K562 (cell line): ENCODE results near the gene GPX7. TPM values are rescaled to one million over a fixed set of nuclear protein-coding genes. Genes with fewer than 3 reads are reported as not detected.

Experiments used
- ATAC-seq: fragments of 200-7000 bp; cut with Tn5 transposase; 3 replicates; pipeline ENCODE4 v1.9.1; 2020; ENCODE audit warnings: moderate library complexity
- BruUV-seq: library from RNA; stranded (reverse); fragments of 400-500 nt; replicated peaks from 2 replicates; lab custom pipeline; 2021; lab: Mats Ljungman, UMichigan
- CTCF ChIA-PET: fragments of 300-600 bp; formaldehyde crosslinking; extraction: SDS; loops from one replicate; lab custom pipeline; 2021; ENCODE audit warnings: low intra/inter-chr PET ratio; lab: Yijun Ruan, JAX
- POLR2A ChIA-PET: fragments of 300-600, 350-650 bp; sonication (Branson Sonifier 250); formaldehyde crosslinking; extraction: SDS; loops from one replicate; lab custom pipeline; 2021; ENCODE audit warnings: antibody characterized with exemption, inconsistent platforms; lab: Yijun Ruan, JAX
- DNase-seq, 4 experiments: peaks; one replicate each; pipeline versions ENCODE4 v3.0.0 to v3.0.0-alpha.2; 2011 to 2018; ENCODE audit warnings: low spot score in 3 of 4, mixed read lengths in 3 of 4; ENCODE audit errors: extremely low read depth in 1 of 4
- FAIRE-seq: peaks from 2 replicates; lab custom pipeline; 2011; peaks lifted over from hg19 to GRCh38; lab: Jason Lieb, UNC
- H2AFZ ChIP-seq: 2 replicates; pipeline ENCODE4 v1.6.0; 2011; ENCODE audit warnings: low read depth, low read length, control low read depth, inconsistent platforms
- H3K27ac ChIP-seq: fragments of 200-600 bp; 3 replicates; pipeline ENCODE4 v1.8.0; 2011; ENCODE audit warnings: low read depth, mild to moderate bottlenecking, control low read depth, inconsistent platforms, low read length, moderate library complexity, mixed read lengths; ENCODE audit errors: extremely low read depth
- H3K27me3 ChIP-seq, 2 experiments: fragments of 300-600 bp in 1 of 2; 2 replicates in 1 of 2; 3 replicates in 1 of 2; pipeline versions ENCODE4 v1.6.0 to v1.8.0; 2011; ENCODE audit warnings: inconsistent platforms in 2 of 2, low read length in 2 of 2, mild to moderate bottlenecking in 1 of 2, mixed read lengths in 1 of 2, moderate library complexity in 1 of 2; ENCODE audit not compliant: control insufficient read depth in 2 of 2, insufficient read depth in 2 of 2
- H3K36me3 ChIP-seq: fragments of 300-600 bp; 3 replicates; pipeline ENCODE4 v1.8.0; 2011; ENCODE audit warnings: mild to moderate bottlenecking, low read length, inconsistent platforms; ENCODE audit not compliant: control insufficient read depth, insufficient read depth
- H3K4me1 ChIP-seq, 2 experiments: fragments of 200-600 bp in 1 of 2; replicated peaks in 1 of 2; 2 replicates in 1 of 2; 3 replicates in 1 of 2; pipeline versions ENCODE4 v1.5.1 to v1.8.0; 2011; ENCODE audit warnings: inconsistent platforms in 2 of 2, low read length in 2 of 2, mild to moderate bottlenecking in 1 of 2, mixed read lengths in 1 of 2, moderate library complexity in 1 of 2; ENCODE audit not compliant: control insufficient read depth in 2 of 2, insufficient read depth in 2 of 2
- H3K4me2 ChIP-seq: 2 replicates; pipeline ENCODE4 v1.6.1; 2011; ENCODE audit warnings: low read length, control low read depth, inconsistent platforms, mixed read lengths; ENCODE audit not compliant: insufficient read depth
- H3K4me3 ChIP-seq: fragments of 200-600 bp; sonication (generic), shearing (Covaris generic); 2 replicates; pipeline ENCODE4 v1.5.1; 2016; ENCODE audit warnings: control low read depth, inconsistent platforms
- H3K79me2 ChIP-seq: fragments of 200-600 bp; 3 replicates; pipeline ENCODE4 v1.8.0; 2011; ENCODE audit warnings: low read length, inconsistent platforms; ENCODE audit not compliant: control insufficient read depth, insufficient read depth
- H3K9ac ChIP-seq, 2 experiments: 2 replicates each; pipeline versions ENCODE4 v1.6.0 to v1.6.1; 2011; ENCODE audit warnings: low read depth in 2 of 2, low read length in 2 of 2, control low read depth in 1 of 2, inconsistent platforms in 1 of 2, mild to moderate bottlenecking in 1 of 2, mixed read lengths in 1 of 2; ENCODE audit not compliant: insufficient read depth in 1 of 2
- H3K9me1 ChIP-seq: one replicate; pipeline ENCODE4 v1.6.0; 2011; ENCODE audit warnings: inconsistent platforms, mild to moderate bottlenecking, low read length, moderate library complexity; ENCODE audit not compliant: control insufficient read depth, insufficient read depth
- H3K9me3 ChIP-seq: replicated peaks from 2 replicates; pipeline ENCODE4 v1.5.1; 2011; ENCODE audit warnings: low read depth, low read length, inconsistent platforms; ENCODE audit not compliant: control insufficient read depth, insufficient read depth
- H4K20me1 ChIP-seq: replicated peaks from 2 replicates; pipeline ENCODE4 v1.6.1; 2011; ENCODE audit warnings: low read length, inconsistent platforms, mixed read lengths; ENCODE audit not compliant: control insufficient read depth, insufficient read depth
- ESRRA ChIP-seq: fragments of 450-650 bp; IDR thresholded peaks from 2 replicates; pipeline ENCODE4 v1.6.1; 2014; ENCODE audit warnings: low read depth, mild to moderate bottlenecking, moderate library complexity, borderline replicate concordance
- MBD1 ChIP-seq: fragments of 250-450 bp; sonication (Bioruptor Pico); IDR thresholded peaks from 2 replicates; pipeline ENCODE4 v1.8.0; 2022; ENCODE audit warnings: inconsistent platforms
- MEIS2 ChIP-seq: fragments of 450-650 bp; IDR thresholded peaks from 2 replicates; pipeline ENCODE4 v1.6.1; 2014; ENCODE audit warnings: mild to moderate bottlenecking; ENCODE audit not compliant: partially characterized antibody
- MTA3 ChIP-seq: fragments of 450-650 bp; formaldehyde crosslinking; IDR thresholded peaks from 2 replicates; pipeline ENCODE4 v1.6.1; 2017; ENCODE audit warnings: mild to moderate bottlenecking, borderline replicate concordance
- NR4A1 ChIP-seq, 2 experiments: fragments of 250-450 bp in 1 of 2; fragments of 450-650 bp in 1 of 2; sonication (Bioruptor Pico) in 1 of 2; IDR thresholded peaks; 2 replicates each; pipeline versions ENCODE4 v1.4.0 to v1.6.1; 2016 to 2020; ENCODE audit warnings: mild to moderate bottlenecking in 2 of 2, missing compliant biosample characterization in 1 of 2, missing genetic modification characterization in 1 of 2, moderate library complexity in 1 of 2
- NUFIP1 ChIP-seq: fragments of 450-650 bp; IDR thresholded peaks from 2 replicates; pipeline ENCODE4 v1.6.1; 2018; ENCODE audit not compliant: partially characterized antibody
- PCBP2 ChIP-seq: fragments of 200-400 bp; formaldehyde crosslinking; IDR thresholded peaks from 2 replicates; pipeline ENCODE4 v1.6.1; 2018; ENCODE audit warnings: low read length, low read depth, mild to moderate bottlenecking, moderate library complexity; ENCODE audit not compliant: poor library complexity, severe bottlenecking
- POLR3A ChIP-seq: IDR thresholded peaks from 2 replicates; pipeline ENCODE4 v1.6.1; 2011; ENCODE audit warnings: borderline replicate concordance, mild to moderate bottlenecking, moderate library complexity; ENCODE audit not compliant: insufficient read length, insufficient read depth; ENCODE audit errors: extremely low read depth
- POLR3G ChIP-seq: IDR thresholded peaks from 2 replicates; pipeline ENCODE4 v1.6.1; 2011; ENCODE audit not compliant: insufficient read length, insufficient replicate concordance; ENCODE audit errors: extremely low read depth
- SAFB2 ChIP-seq: fragments of 200-400 bp; formaldehyde crosslinking; IDR thresholded peaks from 2 replicates; pipeline ENCODE4 v1.6.1; 2018; ENCODE audit warnings: borderline replicate concordance, low read length, low read depth, moderate library complexity; ENCODE audit not compliant: severe bottlenecking
- SP2 ChIP-seq: IDR thresholded peaks from 2 replicates; pipeline ENCODE4 v1.6.1; 2011; ENCODE audit warnings: mild to moderate bottlenecking, low read depth, low read length, moderate library complexity; ENCODE audit not compliant: poor library complexity, severe bottlenecking; ENCODE audit errors: extremely low read depth
- STAT5B ChIP-seq: fragments of 250-450 bp; sonication (Bioruptor Pico); IDR thresholded peaks from 2 replicates; pipeline ENCODE4 v1.8.0; 2021; ENCODE audit warnings: mild to moderate bottlenecking, inconsistent platforms
- TCF7L2 ChIP-seq: fragments of 150-350 bp; IDR thresholded peaks from 2 replicates; pipeline ENCODE4 v1.6.1; 2016; ENCODE audit warnings: low read depth, mild to moderate bottlenecking, low read length, moderate library complexity
- ZNF165 ChIP-seq: fragments of 250-450 bp; sonication (Bioruptor Pico); IDR thresholded peaks from 2 replicates; pipeline ENCODE4 v1.4.0; 2020; ENCODE audit warnings: borderline replicate concordance
- ZNF586 ChIP-seq: fragments of 450-650 bp; formaldehyde crosslinking; conservative IDR thresholded peaks from 2 replicates; pipeline ENCODE4 v1.4.0; 2020; ENCODE audit warnings: mild to moderate bottlenecking, moderate library complexity
- ZNF79 ChIP-seq: fragments of 250-450 bp; sonication (Bioruptor Pico); IDR thresholded peaks from 2 replicates; pipeline ENCODE4 v1.4.0; 2020; ENCODE audit warnings: low read depth, mild to moderate bottlenecking, moderate library complexity
- WGBS: fragments of 100-300 bp; shearing (Covaris generic); methylation state at CpG from one replicate; pipeline ENCODE4 v1.1.6; 2016; ENCODE audit warnings: low coverage, mixed read lengths; ENCODE audit not compliant: insufficient coverage; ENCODE audit errors: missing lambda C conversion rate; 5-methylcytosine and 5-hydroxymethylcytosine counted together
- in situ Hi-C: fragments of 300-500 bp; cut with MboI; formaldehyde crosslinking; loops from 4 replicates; pipeline ENCODE4 v1.15.0; 2018; ENCODE audit warnings: inconsistent platforms, mixed read lengths
- intact Hi-C: fragments of 100-400 bp; cut with micrococcal nuclease; formaldehyde crosslinking; loops from 2 replicates; pipeline ENCODE4 v1.14.2; 2022
- polyA plus RNA-seq, 8 experiments: library from polyadenylated mRNA; depleted of rRNA in 4 of 8; stranded (reverse) in 5 of 8; unstranded in 3 of 8; fragments of >200 nt; fragmentation: Nextera tagmentation in 2 of 8; fragmentation: Illumina TruSeq in 1 of 8; extraction: Ambion mirVana in 2 of 8; extraction: Trizol in 1 of 8; gene quantifications; 2 replicates each; pipeline versions ENCODE4 v1.2.1 to v1.2.3, GENCODE V29; 2011 to 2014; ENCODE audit warnings: inconsistent platforms in 1 of 8, missing spikeins in 1 of 8
- total RNA-seq, 7 experiments: library from RNA; depleted of rRNA in 6 of 7; stranded (reverse); fragments of >200 nt in 6 of 7; fragmentation: Illumina TruSeq in 2 of 7; extraction: Trizol in 2 of 7; gene quantifications; 2 replicates each; pipeline versions ENCODE4 v1.2.1 to v1.2.3, GENCODE V29; 2011 to 2021; ENCODE audit warnings: low replicate concordance in 1 of 7
- TF ChIP-seq, protein P1 (sequence below): fragments of 250-450 bp; sonication (Bioruptor Pico); IDR thresholded peaks from 2 replicates; pipeline ENCODE4 v1.5.0; 2021; ENCODE audit warnings: mild to moderate bottlenecking, borderline replicate concordance

GPX7 gene
- total and polyA plus RNA-seq, 9 of the 15 experiments (the other 6 are each of a cell fraction or from before 2014, with no cell fraction given) = 0.08 TPM; not detected in 8

DNA sequence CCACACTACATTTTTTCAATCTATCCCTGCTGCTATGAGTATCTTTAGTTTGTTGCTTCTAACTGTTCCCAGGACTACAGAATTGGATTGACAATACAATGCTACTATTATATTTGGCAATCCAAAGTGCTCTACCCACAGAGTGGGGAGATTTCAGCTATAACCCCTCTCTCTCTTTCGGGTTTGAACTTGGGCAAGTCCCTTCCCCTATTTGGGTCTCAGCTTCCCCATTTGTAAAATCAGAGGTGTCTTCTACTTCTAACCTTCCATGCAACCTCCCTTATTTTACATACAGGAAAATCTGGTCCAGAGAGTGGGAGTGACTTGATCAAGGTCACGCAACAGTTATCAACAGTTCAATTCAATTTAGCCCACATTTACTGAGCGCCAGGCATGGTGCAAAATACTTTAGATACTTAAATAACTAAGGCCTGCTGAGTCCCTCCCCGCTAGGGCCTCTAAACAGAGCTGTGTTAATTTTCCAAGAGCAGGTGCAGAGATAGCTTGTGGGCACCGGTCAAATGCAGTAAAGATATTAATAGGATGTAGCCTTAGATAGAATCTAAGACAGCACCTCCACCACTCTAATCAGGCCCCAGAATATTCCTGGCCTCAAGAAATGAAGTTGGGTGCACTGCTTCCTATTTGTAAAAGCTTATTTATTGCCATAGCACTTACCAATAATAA, 9.4 kb upstream of the GPX7 start:
- DNase-seq (no peak), ATAC-seq (no peak), FAIRE-seq (no peak)
- H2AFZ ChIP-seq = no peak overlapping the region
- in situ Hi-C loops = no loop called here
- H3K9me3 ChIP-seq = no peaks in the 10 kb centered on the region
- no peaks in the 10 kb centered on the region for H3K9me1 ChIP-seq
- no peaks in the 10 kb centered on the region for H3K79me2 ChIP-seq
- H3K4me2 ChIP-seq = no peak overlapping the region
- intact Hi-C loops = no loop called here
- no peak overlapping the region for H3K4me3 ChIP-seq
- no peaks in the 10 kb centered on the region for H3K36me3 ChIP-seq
- no TSS peak for BruUV-seq
- H4K20me1 ChIP-seq = no peaks in the 10 kb centered on the region
- H3K27ac ChIP-seq = no peak overlapping the region
- whole genome bisulfite sequencing = 23% methylated on average over 5 of the region's 5 CpGs
- H3K9ac ChIP-seq = no peak overlapping the region
- CTCF ChIA-PET = no interaction called here
- POLR2A ChIA-PET = interaction anchor here (0.6 to 1.7 kb wide), 9 partner anchors 10 to 424 kb away, joined by 3 to 8 read pairs (median 4); partner anchors contain the start of gene TUT4
- H3K27me3 ChIP-seq = no peaks in the 10 kb centered on the region
- no peaks in the 10 kb centered on the region; a peak in 1 of 5 replicates for H3K4me1 ChIP-seq
- TF ChIP-seq SAFB2 = no peak
- TF ChIP-seq POLR3G = no peak
- no peak for TF ChIP-seq MBD1
- TF ChIP-seq PCBP2 = no peak
- no peak for TF ChIP-seq ESRRA
- no peak for TF ChIP-seq ZNF586 (CRISPR knock-in tag)
- no peak for TF ChIP-seq SP2
- no peak for TF ChIP-seq STAT5B (CRISPR knock-in tag)
- TF ChIP-seq NUFIP1 = no peak
- TF ChIP-seq, protein P1, sequence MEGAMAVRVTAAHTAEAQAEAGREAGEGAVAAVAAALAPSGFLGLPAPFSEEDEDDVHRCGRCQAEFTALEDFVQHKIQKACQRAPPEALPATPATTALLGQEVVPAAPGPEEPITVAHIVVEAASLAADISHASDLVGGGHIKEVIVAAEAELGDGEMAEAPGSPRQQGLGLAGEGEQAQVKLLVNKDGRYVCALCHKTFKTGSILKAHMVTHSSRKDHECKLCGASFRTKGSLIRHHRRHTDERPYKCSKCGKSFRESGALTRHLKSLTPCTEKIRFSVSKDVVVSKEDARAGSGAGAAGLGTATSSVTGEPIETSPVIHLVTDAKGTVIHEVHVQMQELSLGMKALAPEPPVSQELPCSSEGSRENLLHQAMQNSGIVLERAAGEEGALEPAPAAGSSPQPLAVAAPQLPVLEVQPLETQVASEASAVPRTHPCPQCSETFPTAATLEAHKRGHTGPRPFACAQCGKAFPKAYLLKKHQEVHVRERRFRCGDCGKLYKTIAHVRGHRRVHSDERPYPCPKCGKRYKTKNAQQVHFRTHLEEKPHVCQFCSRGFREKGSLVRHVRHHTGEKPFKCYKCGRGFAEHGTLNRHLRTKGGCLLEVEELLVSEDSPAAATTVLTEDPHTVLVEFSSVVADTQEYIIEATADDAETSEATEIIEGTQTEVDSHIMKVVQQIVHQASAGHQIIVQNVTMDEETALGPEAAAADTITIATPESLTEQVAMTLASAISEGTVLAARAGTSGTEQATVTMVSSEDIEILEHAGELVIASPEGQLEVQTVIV (CRISPR knock-in tag) = no peak
- TF ChIP-seq POLR3A = no peak
- TF ChIP-seq MEIS2 = no peak
- TF ChIP-seq ZNF79 (CRISPR knock-in tag) = no peak
- no peak for TF ChIP-seq NR4A1 (CRISPR knock-in tag; IDR thresholded peaks at IDR 0.05)
- no peak for TF ChIP-seq NR4A1 (tag; IDR thresholded peaks at IDR 0.05)
- no peak for TF ChIP-seq TCF7L2
- TF ChIP-seq ZNF165 (CRISPR knock-in tag) = no peak
- no peak for TF ChIP-seq MTA3
